ENCODE results near the gene COMT.

The COMT gene

GRCh38 chr22:19980766-19981165 lies 39.2 kb downstream of the COMT start:
- no peaks in the 10 kb centered on the region for H3K79me2 ChIP-seq (ENCODE audit: control insufficient read depth, insufficient read depth, low read length, unreplicated experiment)
- H3K27me3 ChIP-seq (ENCODE audit: insufficient read depth, low read length) = no peaks in the 10 kb centered on the region
- H3K36me3 ChIP-seq (ENCODE audit: insufficient read depth, low read length) = no peaks in the 10 kb centered on the region
- H3K4me3 ChIP-seq (ENCODE audit: low read depth, low read length) = no peak overlapping the region
- no peak overlapping the region for H2AFZ ChIP-seq (ENCODE audit: low read length, unreplicated experiment)
- no peak overlapping the region for H3K27ac ChIP-seq (ENCODE audit: low read depth, low read length)
- peaks cover 12% of the 10 kb centered on the region for H3K4me1 ChIP-seq (ENCODE audit: control insufficient read depth, insufficient read depth, low read length, unreplicated experiment)

- no peak overlapping the region for H2AFZ ChIP-seq (ENCODE audit: low read length, unreplicated experiment)
- H3K4me1 ChIP-seq (ENCODE audit: control insufficient read depth, insufficient read depth, low read length, unreplicated experiment) = peaks cover 12% of the 10 kb centered on the region
- no peak overlapping the region for H3K4me3 ChIP-seq (ENCODE audit: low read depth, low read length)
- no peaks in the 10 kb centered on the region for H3K36me3 ChIP-seq (ENCODE audit: insufficient read depth, low read length)
- no peak overlapping the region for H3K27ac ChIP-seq (ENCODE audit: low read depth, low read length)
- no peaks in the 10 kb centered on the region for H3K79me2 ChIP-seq (ENCODE audit: control insufficient read depth, insufficient read depth, low read length, unreplicated experiment)
- no peaks in the 10 kb centered on the region for H3K27me3 ChIP-seq (ENCODE audit: insufficient read depth, low read length)
Observed at GRCh38 chr22:19981171-19981960, 39.8 kb downstream of the COMT start.

GRCh38 chr22:19981961-19982920 lies 40.7 kb downstream of the COMT start:
- Histone ChIP-seq H3K79me2 (ENCODE audit: control insufficient read depth, insufficient read depth, low read length, unreplicated experiment) (no peaks in the 10 kb centered on the region), H3K4me1 (ENCODE audit: control insufficient read depth, insufficient read depth, low read length, unreplicated experiment) (peaks cover 12% of the 10 kb centered on the region), H2AFZ (ENCODE audit: low read length, unreplicated experiment) (no peak overlapping the region), H3K27ac (ENCODE audit: low read depth, low read length) (no peak overlapping the region), H3K36me3 (ENCODE audit: insufficient read depth, low read length) (no peaks in the 10 kb centered on the region), H3K4me3 (ENCODE audit: low read depth, low read length) (no peak overlapping the region), H3K27me3 (ENCODE audit: insufficient read depth, low read length) (no peaks in the 10 kb centered on the region)

GRCh38 chr22:19982991-19983578 lies 41.5 kb downstream of the COMT start:
- H3K27ac ChIP-seq (ENCODE audit: low read depth, low read length) = no peak overlapping the region
- no peaks in the 10 kb centered on the region for H3K27me3 ChIP-seq (ENCODE audit: insufficient read depth, low read length)
- no peaks in the 10 kb centered on the region for H3K79me2 ChIP-seq (ENCODE audit: control insufficient read depth, insufficient read depth, low read length, unreplicated experiment)
- peaks cover 12% of the 10 kb centered on the region for H3K4me1 ChIP-seq (ENCODE audit: control insufficient read depth, insufficient read depth, low read length, unreplicated experiment)
- no peaks in the 10 kb centered on the region for H3K36me3 ChIP-seq (ENCODE audit: insufficient read depth, low read length)
- no peak overlapping the region for H3K4me3 ChIP-seq (ENCODE audit: low read depth, low read length)
- H2AFZ ChIP-seq (ENCODE audit: low read length, unreplicated experiment) = no peak overlapping the region

- Histone ChIP-seq H3K4me3 (ENCODE audit: low read depth, low read length) (no peak overlapping the region), H3K27me3 (ENCODE audit: insufficient read depth, low read length) (no peaks in the 10 kb centered on the region), H3K79me2 (ENCODE audit: control insufficient read depth, insufficient read depth, low read length, unreplicated experiment) (no peaks in the 10 kb centered on the region), H2AFZ (ENCODE audit: low read length, unreplicated experiment) (no peak overlapping the region), H3K36me3 (ENCODE audit: insufficient read depth, low read length) (no peaks in the 10 kb centered on the region), H3K27ac (ENCODE audit: low read depth, low read length) (no peak overlapping the region), H3K4me1 (ENCODE audit: control insufficient read depth, insufficient read depth, low read length, unreplicated experiment) (peaks cover 12% of the 10 kb centered on the region)
Observed at GRCh38 chr22:19983741-19984140, 42.2 kb downstream of the COMT start.

GRCh38 chr22:19984201-19984753 lies 42.7 kb downstream of the COMT start:
- no peak overlapping the region for H2AFZ ChIP-seq (ENCODE audit: low read length, unreplicated experiment)
- no peak overlapping the region for H3K4me3 ChIP-seq (ENCODE audit: low read depth, low read length)
- no peaks in the 10 kb centered on the region for H3K36me3 ChIP-seq (ENCODE audit: insufficient read depth, low read length)
- H3K27me3 ChIP-seq (ENCODE audit: insufficient read depth, low read length) = no peaks in the 10 kb centered on the region
- peaks cover 12% of the 10 kb centered on the region for H3K4me1 ChIP-seq (ENCODE audit: control insufficient read depth, insufficient read depth, low read length, unreplicated experiment)
- no peaks in the 10 kb centered on the region for H3K79me2 ChIP-seq (ENCODE audit: control insufficient read depth, insufficient read depth, low read length, unreplicated experiment)
- H3K27ac ChIP-seq (ENCODE audit: low read depth, low read length) = no peak overlapping the region

GRCh38 chr22:19984851-19985811 lies 43.6 kb downstream of the COMT start:
- Histone ChIP-seq H3K27me3 (ENCODE audit: insufficient read depth, low read length) (no peaks in the 10 kb centered on the region), H3K4me1 (ENCODE audit: control insufficient read depth, insufficient read depth, low read length, unreplicated experiment) (peaks cover 12% of the 10 kb centered on the region), H3K79me2 (ENCODE audit: control insufficient read depth, insufficient read depth, low read length, unreplicated experiment) (no peaks in the 10 kb centered on the region), H3K27ac (ENCODE audit: low read depth, low read length) (no peak overlapping the region), H3K36me3 (ENCODE audit: insufficient read depth, low read length) (no peaks in the 10 kb centered on the region), H2AFZ (ENCODE audit: low read length, unreplicated experiment) (no peak overlapping the region), H3K4me3 (ENCODE audit: low read depth, low read length) (no peak overlapping the region)

GRCh38 chr22:19986011-19986409 lies 44.4 kb downstream of the COMT start:
- Histone ChIP-seq H3K4me3 (ENCODE audit: low read depth, low read length) (peak overlapping the region; percentile 77), H3K36me3 (ENCODE audit: insufficient read depth, low read length) (no peaks in the 10 kb centered on the region), H3K79me2 (ENCODE audit: control insufficient read depth, insufficient read depth, low read length, unreplicated experiment) (no peaks in the 10 kb centered on the region), H3K4me1 (ENCODE audit: control insufficient read depth, insufficient read depth, low read length, unreplicated experiment) (peaks cover 12% of the 10 kb centered on the region), H3K27me3 (ENCODE audit: insufficient read depth, low read length) (no peaks in the 10 kb centered on the region), H2AFZ (ENCODE audit: low read length, unreplicated experiment) (no peak overlapping the region), H3K27ac (ENCODE audit: low read depth, low read length) (no peak overlapping the region)

- H3K79me2 ChIP-seq (ENCODE audit: control insufficient read depth, insufficient read depth, low read length, unreplicated experiment) = no peaks in the 10 kb centered on the region
- H3K36me3 ChIP-seq (ENCODE audit: insufficient read depth, low read length) = no peaks in the 10 kb centered on the region
- no peaks in the 10 kb centered on the region for H3K27me3 ChIP-seq (ENCODE audit: insufficient read depth, low read length)
- H3K4me1 ChIP-seq (ENCODE audit: control insufficient read depth, insufficient read depth, low read length, unreplicated experiment) = peaks cover 12% of the 10 kb centered on the region
- peak overlapping the region; percentile 75 for H2AFZ ChIP-seq (ENCODE audit: low read length, unreplicated experiment)
- H3K27ac ChIP-seq (ENCODE audit: low read depth, low read length) = no peak overlapping the region
- peak overlapping the region; percentile 77 for H3K4me3 ChIP-seq (ENCODE audit: low read depth, low read length)
Observed at GRCh38 chr22:19986410-19987341, 45.1 kb downstream of the COMT start.

Data from ACC112 (cell line).